ENCODE data around the gene MAP3K7CL.

DNA sequence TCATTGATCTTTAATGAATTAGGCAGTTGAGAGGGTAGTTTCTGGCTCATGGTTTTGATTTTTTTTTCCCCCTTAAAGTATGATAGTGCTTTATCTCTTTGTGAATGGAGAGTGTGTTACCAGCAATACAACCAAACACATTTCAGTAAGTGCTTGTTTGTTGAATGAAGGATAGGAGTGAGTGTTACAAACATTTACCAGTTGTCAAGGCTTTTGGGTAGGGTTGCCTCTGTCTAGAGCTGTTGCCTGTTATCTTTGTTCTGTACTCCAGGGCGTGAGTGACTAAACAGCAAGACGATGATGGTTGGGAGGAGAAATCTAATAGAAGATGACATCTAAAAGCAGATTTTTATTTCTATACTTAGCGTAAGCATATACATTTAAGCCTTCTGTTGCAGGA is 21.5 kb downstream of the MAP3K7CL start:
- TF ChIP-seq, protein P1, sequence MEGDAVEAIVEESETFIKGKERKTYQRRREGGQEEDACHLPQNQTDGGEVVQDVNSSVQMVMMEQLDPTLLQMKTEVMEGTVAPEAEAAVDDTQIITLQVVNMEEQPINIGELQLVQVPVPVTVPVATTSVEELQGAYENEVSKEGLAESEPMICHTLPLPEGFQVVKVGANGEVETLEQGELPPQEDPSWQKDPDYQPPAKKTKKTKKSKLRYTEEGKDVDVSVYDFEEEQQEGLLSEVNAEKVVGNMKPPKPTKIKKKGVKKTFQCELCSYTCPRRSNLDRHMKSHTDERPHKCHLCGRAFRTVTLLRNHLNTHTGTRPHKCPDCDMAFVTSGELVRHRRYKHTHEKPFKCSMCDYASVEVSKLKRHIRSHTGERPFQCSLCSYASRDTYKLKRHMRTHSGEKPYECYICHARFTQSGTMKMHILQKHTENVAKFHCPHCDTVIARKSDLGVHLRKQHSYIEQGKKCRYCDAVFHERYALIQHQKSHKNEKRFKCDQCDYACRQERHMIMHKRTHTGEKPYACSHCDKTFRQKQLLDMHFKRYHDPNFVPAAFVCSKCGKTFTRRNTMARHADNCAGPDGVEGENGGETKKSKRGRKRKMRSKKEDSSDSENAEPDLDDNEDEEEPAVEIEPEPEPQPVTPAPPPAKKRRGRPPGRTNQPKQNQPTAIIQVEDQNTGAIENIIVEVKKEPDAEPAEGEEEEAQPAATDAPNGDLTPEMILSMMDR (IDR thresholded peaks at IDR 0.05), result no peak
- TF ChIP-seq, protein P2, sequence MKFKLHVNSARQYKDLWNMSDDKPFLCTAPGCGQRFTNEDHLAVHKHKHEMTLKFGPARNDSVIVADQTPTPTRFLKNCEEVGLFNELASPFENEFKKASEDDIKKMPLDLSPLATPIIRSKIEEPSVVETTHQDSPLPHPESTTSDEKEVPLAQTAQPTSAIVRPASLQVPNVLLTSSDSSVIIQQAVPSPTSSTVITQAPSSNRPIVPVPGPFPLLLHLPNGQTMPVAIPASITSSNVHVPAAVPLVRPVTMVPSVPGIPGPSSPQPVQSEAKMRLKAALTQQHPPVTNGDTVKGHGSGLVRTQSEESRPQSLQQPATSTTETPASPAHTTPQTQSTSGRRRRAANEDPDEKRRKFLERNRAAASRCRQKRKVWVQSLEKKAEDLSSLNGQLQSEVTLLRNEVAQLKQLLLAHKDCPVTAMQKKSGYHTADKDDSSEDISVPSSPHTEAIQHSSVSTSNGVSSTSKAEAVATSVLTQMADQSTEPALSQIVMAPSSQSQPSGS (CRISPR knock-in tag; IDR thresholded peaks at IDR 0.05; ENCODE audit: borderline replicate concordance, low read depth), result no peak
- TF ChIP-seq ESRRA (CRISPR knock-in tag; IDR thresholded peaks at IDR 0.05; ENCODE audit: borderline replicate concordance), result no peak
- TF ChIP-seq, protein P3, sequence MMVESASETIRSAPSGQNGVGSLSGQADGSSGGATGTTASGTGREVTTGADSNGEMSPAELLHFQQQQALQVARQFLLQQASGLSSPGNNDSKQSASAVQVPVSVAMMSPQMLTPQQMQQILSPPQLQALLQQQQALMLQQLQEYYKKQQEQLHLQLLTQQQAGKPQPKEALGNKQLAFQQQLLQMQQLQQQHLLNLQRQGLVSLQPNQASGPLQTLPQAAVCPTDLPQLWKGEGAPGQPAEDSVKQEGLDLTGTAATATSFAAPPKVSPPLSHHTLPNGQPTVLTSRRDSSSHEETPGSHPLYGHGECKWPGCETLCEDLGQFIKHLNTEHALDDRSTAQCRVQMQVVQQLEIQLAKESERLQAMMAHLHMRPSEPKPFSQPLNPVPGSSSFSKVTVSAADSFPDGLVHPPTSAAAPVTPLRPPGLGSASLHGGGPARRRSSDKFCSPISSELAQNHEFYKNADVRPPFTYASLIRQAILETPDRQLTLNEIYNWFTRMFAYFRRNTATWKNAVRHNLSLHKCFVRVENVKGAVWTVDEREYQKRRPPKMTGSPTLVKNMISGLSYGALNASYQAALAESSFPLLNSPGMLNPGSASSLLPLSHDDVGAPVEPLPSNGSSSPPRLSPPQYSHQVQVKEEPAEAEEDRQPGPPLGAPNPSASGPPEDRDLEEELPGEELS (CRISPR knock-in tag; IDR thresholded peaks at IDR 0.05), result no peak
- no peak for TF ChIP-seq HMGA2 (CRISPR knock-in tag; IDR thresholded peaks at IDR 0.05)
- TF ChIP-seq, protein P4, sequence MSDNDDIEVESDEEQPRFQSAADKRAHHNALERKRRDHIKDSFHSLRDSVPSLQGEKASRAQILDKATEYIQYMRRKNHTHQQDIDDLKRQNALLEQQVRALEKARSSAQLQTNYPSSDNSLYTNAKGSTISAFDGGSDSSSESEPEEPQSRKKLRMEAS (CRISPR knock-in tag; IDR thresholded peaks at IDR 0.05), result no peak
- TF ChIP-seq, protein P5, sequence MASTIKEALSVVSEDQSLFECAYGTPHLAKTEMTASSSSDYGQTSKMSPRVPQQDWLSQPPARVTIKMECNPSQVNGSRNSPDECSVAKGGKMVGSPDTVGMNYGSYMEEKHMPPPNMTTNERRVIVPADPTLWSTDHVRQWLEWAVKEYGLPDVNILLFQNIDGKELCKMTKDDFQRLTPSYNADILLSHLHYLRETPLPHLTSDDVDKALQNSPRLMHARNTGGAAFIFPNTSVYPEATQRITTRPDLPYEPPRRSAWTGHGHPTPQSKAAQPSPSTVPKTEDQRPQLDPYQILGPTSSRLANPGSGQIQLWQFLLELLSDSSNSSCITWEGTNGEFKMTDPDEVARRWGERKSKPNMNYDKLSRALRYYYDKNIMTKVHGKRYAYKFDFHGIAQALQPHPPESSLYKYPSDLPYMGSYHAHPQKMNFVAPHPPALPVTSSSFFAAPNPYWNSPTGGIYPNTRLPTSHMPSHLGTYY (CRISPR knock-in tag; IDR thresholded peaks at IDR 0.05), result no peak
- TF ChIP-seq TCF7 (CRISPR knock-in tag; IDR thresholded peaks at IDR 0.05; ENCODE audit: low read depth), result no peak
- TF ChIP-seq, protein P6, sequence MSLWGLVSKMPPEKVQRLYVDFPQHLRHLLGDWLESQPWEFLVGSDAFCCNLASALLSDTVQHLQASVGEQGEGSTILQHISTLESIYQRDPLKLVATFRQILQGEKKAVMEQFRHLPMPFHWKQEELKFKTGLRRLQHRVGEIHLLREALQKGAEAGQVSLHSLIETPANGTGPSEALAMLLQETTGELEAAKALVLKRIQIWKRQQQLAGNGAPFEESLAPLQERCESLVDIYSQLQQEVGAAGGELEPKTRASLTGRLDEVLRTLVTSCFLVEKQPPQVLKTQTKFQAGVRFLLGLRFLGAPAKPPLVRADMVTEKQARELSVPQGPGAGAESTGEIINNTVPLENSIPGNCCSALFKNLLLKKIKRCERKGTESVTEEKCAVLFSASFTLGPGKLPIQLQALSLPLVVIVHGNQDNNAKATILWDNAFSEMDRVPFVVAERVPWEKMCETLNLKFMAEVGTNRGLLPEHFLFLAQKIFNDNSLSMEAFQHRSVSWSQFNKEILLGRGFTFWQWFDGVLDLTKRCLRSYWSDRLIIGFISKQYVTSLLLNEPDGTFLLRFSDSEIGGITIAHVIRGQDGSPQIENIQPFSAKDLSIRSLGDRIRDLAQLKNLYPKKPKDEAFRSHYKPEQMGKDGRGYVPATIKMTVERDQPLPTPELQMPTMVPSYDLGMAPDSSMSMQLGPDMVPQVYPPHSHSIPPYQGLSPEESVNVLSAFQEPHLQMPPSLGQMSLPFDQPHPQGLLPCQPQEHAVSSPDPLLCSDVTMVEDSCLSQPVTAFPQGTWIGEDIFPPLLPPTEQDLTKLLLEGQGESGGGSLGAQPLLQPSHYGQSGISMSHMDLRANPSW (CRISPR knock-in tag; conservative IDR thresholded peaks at IDR 0.05; ENCODE audit: low read depth), result no peak
- TF ChIP-seq FOXP1 (CRISPR knock-in tag; IDR thresholded peaks at IDR 0.05; ENCODE audit: borderline replicate concordance), result no peak

Measured in WTC11 (cell line).